H1 (cell line): Measurements from ENCODE around the gene SLC35B1. TPM values are rescaled to one million over a fixed set of nuclear protein-coding genes. Genes with fewer than 3 reads are reported as not detected.

Source experiments
- CREB1 ChIP-seq: IDR thresholded peaks from 2 replicates; pipeline ENCODE4 v1.6.1; 2012; ENCODE audit warnings: inconsistent platforms
- EGR1 ChIP-seq: IDR thresholded peaks from 2 replicates; pipeline ENCODE4 v1.6.1; 2011; ENCODE audit warnings: low read depth, low read length, borderline replicate concordance
- polyA plus RNA-seq, 7 experiments: library from polyadenylated mRNA; depleted of rRNA in 3 of 7; stranded (reverse) in 5 of 7; unstranded in 2 of 7; fragments of >200 nt in 5 of 7; fragments of 200-250 nt in 2 of 7; gene quantifications; 1 replicate in 5 of 7; 2 replicates in 1 of 7; 4 replicates in 1 of 7; pipeline versions ENCODE4 v1.2.1 to v1.2.3, GENCODE V29; 2011 to 2013; ENCODE audit warnings: missing spikeins in 2 of 7, mixed read lengths in 2 of 7
- total RNA-seq: library from RNA; stranded (reverse); fragmentation: NEBNext Ultra II Directional; extraction: Animal tissue kit (Norgen Biotek cat#: 25700); gene quantifications from 2 replicates; pipeline ENCODE4 v1.2.1, GENCODE V29; 2021

SLC35B1 gene
- total and polyA plus RNA-seq, 2 of the 8 experiments (the other 6 are each of a cell fraction or from before 2014, with no cell fraction given), result 56.5 to 87.7 TPM

- no peak for TF ChIP-seq EGR1
- no peak for TF ChIP-seq CREB1
- TF ChIP-seq, all 59 proteins: peak for 0
These were observed 43.0 kb downstream of the SLC35B1 start (continued) for GRCh38 chr17:49664706-49665211.
